ENCODE measurements around the gene TMEM87B. TPM values are rescaled to one million over a fixed set of nuclear protein-coding genes. Genes with fewer than 3 reads are reported as not detected.
A peak's percentile ranks its signal among the peaks of the same experiment; 100 is the strongest.

TMEM87B gene
- polyA plus RNA-seq (9.5 and 12.8 TPM in 2 replicates), polyA minus RNA-seq (9.0 and 10.4 TPM in 2 replicates)

- peak within 1 kb of the TSS; percentile 83 for H3K9ac ChIP-seq (ENCODE audit: low read length)
- no peaks in the 10 kb centered on the region for H3K9me2 ChIP-seq (ENCODE audit: insufficient read depth, low read length)
- H3K36me3 ChIP-seq (ENCODE audit: insufficient read depth, low read length): no peaks in the 10 kb centered on the region
- H3K27ac ChIP-seq (ENCODE audit: low read length): peak within 1 kb of the TSS; percentile 77
- no peaks in the 10 kb centered on the region for H3K9me3 ChIP-seq (ENCODE audit: low read length)
- peak within 1 kb of the TSS; percentile 95 for H3K4me3 ChIP-seq (ENCODE audit: low read length)
- no peaks in the 10 kb centered on the region for H3K79me2 ChIP-seq (replicated peaks; ENCODE audit: insufficient read depth, low read length)
- no peaks in the 10 kb centered on the region for H3K27me3 ChIP-seq (ENCODE audit: insufficient read depth, low read depth, low read length)
- peak within 1 kb of the TSS; percentile 47 for H3K4me2 ChIP-seq (ENCODE audit: low read length)
- TF ChIP-seq REST (IDR thresholded peaks at IDR 0.05; ENCODE audit: borderline replicate concordance): peak; percentile 28
- TF ChIP-seq TAF1 (IDR thresholded peaks at IDR 0.05; ENCODE audit: low read depth): peak; percentile 36
- peak; percentile 17 for TF ChIP-seq CTCF (IDR thresholded peaks at IDR 0.05; ENCODE audit: poor library complexity, severe bottlenecking)
- peak; percentile 55 for TF ChIP-seq POLR2AphosphoS5 (IDR thresholded peaks at IDR 0.05)
- peak; percentile 21 for TF ChIP-seq EP300 (conservative IDR thresholded peaks at IDR 0.05; ENCODE audit: poor library complexity, severe bottlenecking)
- no peak for TF ChIP-seq EZH2 (IDR thresholded peaks at IDR 0.05; ENCODE audit: borderline replicate concordance, insufficient read depth, low read length, poor library complexity, severe bottlenecking)
- TF ChIP-seq SMC3 (conservative IDR thresholded peaks at IDR 0.05; ENCODE audit: poor library complexity): peak; percentile 48
- TF ChIP-seq RAD21 (conservative IDR thresholded peaks at IDR 0.05): no peak
- TF ChIP-seq MXI1 (conservative IDR thresholded peaks at IDR 0.05; ENCODE audit: poor library complexity, severe bottlenecking): peak; percentile 79
- no peaks in the 10 kb centered on the region for H4K20me1 ChIP-seq (ENCODE audit: insufficient read depth)
- peaks cover 7% of the 10 kb centered on the region for H3F3A ChIP-seq (ENCODE audit: insufficient read depth, low read length, poor library complexity, severe bottlenecking)
- H2AFZ ChIP-seq (ENCODE audit: low read depth, low read length): peak within 1 kb of the TSS; percentile 96
These were observed at the start of gene TMEM87B for GRCh38 chr2:112054847-112055729. TSS of gene TMEM87B (plus strand) at chr2:112055269. CDS start at chr2:112055592, 323 bp downstream.

- Histone ChIP-seq H4K20me1 (ENCODE audit: insufficient read depth) (no peaks in the 10 kb centered on the region), H3K9ac (ENCODE audit: low read length) (no peak overlapping the region), H3K4me3 (ENCODE audit: low read length) (no peak overlapping the region), H3F3A (ENCODE audit: insufficient read depth, low read length, poor library complexity, severe bottlenecking) (no peaks in the 10 kb centered on the region), H3K27me3 (ENCODE audit: insufficient read depth, low read depth, low read length) (no peaks in the 10 kb centered on the region), H2AFZ (ENCODE audit: low read depth, low read length) (no peak overlapping the region), H3K27ac (ENCODE audit: low read length) (no peak overlapping the region), H3K79me2 (replicated peaks; ENCODE audit: insufficient read depth, low read length) (no peaks in the 10 kb centered on the region), H3K36me3 (ENCODE audit: insufficient read depth, low read length) (no peaks in the 10 kb centered on the region), H3K9me3 (ENCODE audit: low read length) (no peaks in the 10 kb centered on the region), H3K9me2 (ENCODE audit: insufficient read depth, low read length) (no peaks in the 10 kb centered on the region), H3K4me2 (ENCODE audit: low read length) (no peak overlapping the region)
- no peak for TF ChIP-seq TAF1 (IDR thresholded peaks at IDR 0.05; ENCODE audit: low read depth)
- no peak for TF ChIP-seq RAD21 (conservative IDR thresholded peaks at IDR 0.05)
- TF ChIP-seq SMC3 (conservative IDR thresholded peaks at IDR 0.05; ENCODE audit: poor library complexity): no peak
- no peak for TF ChIP-seq REST (IDR thresholded peaks at IDR 0.05; ENCODE audit: borderline replicate concordance)
- TF ChIP-seq POLR2AphosphoS5 (IDR thresholded peaks at IDR 0.05): no peak
- no peak for TF ChIP-seq EP300 (conservative IDR thresholded peaks at IDR 0.05; ENCODE audit: poor library complexity, severe bottlenecking)
- no peak for TF ChIP-seq MXI1 (conservative IDR thresholded peaks at IDR 0.05; ENCODE audit: poor library complexity, severe bottlenecking)
- no peak for TF ChIP-seq EZH2 (IDR thresholded peaks at IDR 0.05; ENCODE audit: borderline replicate concordance, insufficient read depth, low read length, poor library complexity, severe bottlenecking)
- TF ChIP-seq CTCF (IDR thresholded peaks at IDR 0.05; ENCODE audit: poor library complexity, severe bottlenecking): no peak
These were observed 49.5 kb upstream of the TMEM87B start for GRCh38 chr2:112005406-112006075.

Data from neural cell (in vitro differentiated cells).